ENCODE data around the gene ARSJ. TPM values are rescaled to one million over a fixed set of nuclear protein-coding genes. Genes with fewer than 3 reads are reported as not detected.

Gene ARSJ
- total RNA-seq, 4 donors from 2014 or later = 0.15 to 0.67 (median 0.46) TPM

- no peak for DNase-seq
- in situ Hi-C loops (cut with MboI; ENCODE audit: low sequenced_read_pairs in 4 of 4) = no loop called here
- no peak for ATAC-seq
- no peaks in the 10 kb centered on the region for H3K4me1 ChIP-seq
- no peak overlapping the region for H3K27ac ChIP-seq
- no peaks in the 10 kb centered on the region for H3K9me3 ChIP-seq
- intact Hi-C loops (cut with DNase I; ENCODE audit: low total_unique reads) = no loop called here
- TF ChIP-seq POLR2A (IDR thresholded peaks at IDR 0.05) (no peak), CTCF (IDR thresholded peaks at IDR 0.05 in 4 of 5, conservative IDR thresholded peaks at IDR 0.05 in 1 of 5) (no peak)
- H3K27me3 ChIP-seq = no peaks in the 10 kb centered on the region
- H3K4me3 ChIP-seq = no peak overlapping the region
- no peaks in the 10 kb centered on the region for H3K36me3 ChIP-seq
These were observed 99.0 kb downstream of the ARSJ start for GRCh38 chr4:113880240-113881028.

- no peak overlapping the region for H3K27ac ChIP-seq
- in situ Hi-C loops (cut with MboI; ENCODE audit: low sequenced_read_pairs in 4 of 4) = no loop called here
- TF ChIP-seq CTCF (IDR thresholded peaks at IDR 0.05 in 4 of 5, conservative IDR thresholded peaks at IDR 0.05 in 1 of 5) = no peak
- no peak for TF ChIP-seq POLR2A (IDR thresholded peaks at IDR 0.05)
- DNase-seq = no peak
- H3K4me1 ChIP-seq = no peaks in the 10 kb centered on the region
- no peaks in the 10 kb centered on the region for H3K36me3 ChIP-seq
- intact Hi-C loops (cut with DNase I; ENCODE audit: low total_unique reads) = no loop called here
- no peak overlapping the region for H3K4me3 ChIP-seq
- H3K27me3 ChIP-seq = no peaks in the 10 kb centered on the region
- H3K9me3 ChIP-seq = no peaks in the 10 kb centered on the region
- no peak for ATAC-seq
These were observed 100.8 kb downstream of the ARSJ start for GRCh38 chr4:113878668-113879067.

GRCh38 chr4:113874480-113874879 lies 105.0 kb downstream of the ARSJ start:
- ATAC-seq (no peak), DNase-seq (no peak)
- no peak overlapping the region for H3K27ac ChIP-seq
- H3K4me1 ChIP-seq = no peaks in the 10 kb centered on the region
- no peaks in the 10 kb centered on the region for H3K9me3 ChIP-seq
- intact Hi-C loops (cut with DNase I; ENCODE audit: low total_unique reads) (no loop called here), in situ Hi-C loops (cut with MboI; ENCODE audit: low sequenced_read_pairs in 4 of 4) (no loop called here)
- H3K36me3 ChIP-seq = no peaks in the 10 kb centered on the region
- TF ChIP-seq POLR2A (IDR thresholded peaks at IDR 0.05) (no peak), CTCF (IDR thresholded peaks at IDR 0.05 in 4 of 5, conservative IDR thresholded peaks at IDR 0.05 in 1 of 5) (no peak)
- H3K4me3 ChIP-seq = no peak overlapping the region
- no peaks in the 10 kb centered on the region for H3K27me3 ChIP-seq

GRCh38 chr4:113873508-113873907 lies 105.9 kb downstream of the ARSJ start:
- no peak for TF ChIP-seq POLR2A (IDR thresholded peaks at IDR 0.05)
- no peak for TF ChIP-seq CTCF (IDR thresholded peaks at IDR 0.05 in 4 of 5, conservative IDR thresholded peaks at IDR 0.05 in 1 of 5)
- DNase-seq (no peak), ATAC-seq (no peak)
- Histone ChIP-seq H3K27ac (no peak overlapping the region), H3K4me1 (no peaks in the 10 kb centered on the region), H3K4me3 (no peak overlapping the region), H3K27me3 (no peaks in the 10 kb centered on the region), H3K36me3 (no peaks in the 10 kb centered on the region), H3K9me3 (no peaks in the 10 kb centered on the region)
- in situ Hi-C loops (cut with MboI; ENCODE audit: low sequenced_read_pairs in 4 of 4) (no loop called here), intact Hi-C loops (cut with DNase I; ENCODE audit: low total_unique reads) (no loop called here)
